OCI-LY1 (cell line): Measurements from ENCODE around the gene TTC1.

Source experiments
- EZH2 ChIP-seq: fragments of 200-600 bp; sonication (generic), shearing (Covaris generic); IDR thresholded peaks from 2 replicates; pipeline ENCODE4 v1.8.0; 2017; ENCODE audit warnings: borderline replicate concordance, mixed run types, mild to moderate bottlenecking, antibody characterized with exemption, low read length, moderate library complexity, mixed read lengths
- TF ChIP-seq, protein P1 (sequence below): fragments of 200-600 bp; sonication (generic), shearing (Covaris generic); IDR thresholded peaks from 2 replicates; pipeline ENCODE4 v1.5.1; 2017; ENCODE audit warnings: mild to moderate bottlenecking, antibody characterized with exemption, low read length, moderate library complexity, mixed read lengths

DNA sequence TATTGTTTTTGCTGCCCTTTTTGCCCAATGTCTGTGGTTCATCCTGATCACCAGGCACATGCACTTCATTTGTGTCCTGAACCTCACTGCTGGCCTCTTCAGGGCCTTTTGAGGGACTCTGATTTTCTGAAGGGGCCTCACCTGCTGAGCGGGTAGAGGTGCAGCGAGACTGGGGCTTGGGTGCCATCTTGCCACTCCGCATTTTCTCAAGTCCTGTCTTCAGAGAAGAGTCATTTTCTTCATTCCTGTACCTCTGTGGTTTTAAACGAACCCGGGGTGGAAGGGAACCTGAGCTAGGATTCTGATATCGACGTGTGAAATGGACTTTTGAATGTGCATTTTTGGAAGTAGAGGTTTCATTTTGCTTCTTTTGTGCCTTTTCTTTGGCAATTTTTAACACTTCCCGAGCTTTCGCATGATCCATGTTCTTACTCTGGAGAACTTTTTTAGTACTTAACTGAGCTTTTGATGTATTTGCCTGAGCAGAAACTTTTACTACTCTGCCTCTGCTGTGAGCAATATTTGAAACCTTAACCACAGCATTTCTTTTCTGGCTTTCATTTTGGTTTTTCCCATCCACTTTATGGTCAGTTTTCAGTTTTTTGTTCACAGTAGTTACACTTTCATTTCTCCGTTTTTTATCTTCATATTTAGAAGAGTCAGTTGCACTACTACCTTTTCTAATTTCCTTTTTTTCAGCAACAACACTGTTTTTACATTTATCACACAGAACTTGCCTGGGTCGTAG is 84.2 kb downstream of the TTC1 start:
- TF ChIP-seq, protein P1, sequence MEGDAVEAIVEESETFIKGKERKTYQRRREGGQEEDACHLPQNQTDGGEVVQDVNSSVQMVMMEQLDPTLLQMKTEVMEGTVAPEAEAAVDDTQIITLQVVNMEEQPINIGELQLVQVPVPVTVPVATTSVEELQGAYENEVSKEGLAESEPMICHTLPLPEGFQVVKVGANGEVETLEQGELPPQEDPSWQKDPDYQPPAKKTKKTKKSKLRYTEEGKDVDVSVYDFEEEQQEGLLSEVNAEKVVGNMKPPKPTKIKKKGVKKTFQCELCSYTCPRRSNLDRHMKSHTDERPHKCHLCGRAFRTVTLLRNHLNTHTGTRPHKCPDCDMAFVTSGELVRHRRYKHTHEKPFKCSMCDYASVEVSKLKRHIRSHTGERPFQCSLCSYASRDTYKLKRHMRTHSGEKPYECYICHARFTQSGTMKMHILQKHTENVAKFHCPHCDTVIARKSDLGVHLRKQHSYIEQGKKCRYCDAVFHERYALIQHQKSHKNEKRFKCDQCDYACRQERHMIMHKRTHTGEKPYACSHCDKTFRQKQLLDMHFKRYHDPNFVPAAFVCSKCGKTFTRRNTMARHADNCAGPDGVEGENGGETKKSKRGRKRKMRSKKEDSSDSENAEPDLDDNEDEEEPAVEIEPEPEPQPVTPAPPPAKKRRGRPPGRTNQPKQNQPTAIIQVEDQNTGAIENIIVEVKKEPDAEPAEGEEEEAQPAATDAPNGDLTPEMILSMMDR: no peak
- TF ChIP-seq EZH2: no peak
